GM23248 (cell line): ENCODE data around the gene PSMB10.

Source experiments
- EZH2 ChIP-seq: fragments of 200-600 bp; sonication (generic); IDR thresholded peaks from 2 replicates; pipeline ENCODE4 v1.6.1; 2018; ENCODE audit warnings: antibody characterized with exemption, mild to moderate bottlenecking; ENCODE audit not compliant: insufficient read depth, poor library complexity, severe bottlenecking
- EZH2phosphoT487 ChIP-seq: fragments of 200-600 bp; sonication (generic); IDR thresholded peaks from 2 replicates; pipeline ENCODE4 v1.6.1; 2018; ENCODE audit warnings: antibody characterized with exemption, moderate library complexity, mild to moderate bottlenecking, low read depth; ENCODE audit not compliant: insufficient read depth

DNA sequence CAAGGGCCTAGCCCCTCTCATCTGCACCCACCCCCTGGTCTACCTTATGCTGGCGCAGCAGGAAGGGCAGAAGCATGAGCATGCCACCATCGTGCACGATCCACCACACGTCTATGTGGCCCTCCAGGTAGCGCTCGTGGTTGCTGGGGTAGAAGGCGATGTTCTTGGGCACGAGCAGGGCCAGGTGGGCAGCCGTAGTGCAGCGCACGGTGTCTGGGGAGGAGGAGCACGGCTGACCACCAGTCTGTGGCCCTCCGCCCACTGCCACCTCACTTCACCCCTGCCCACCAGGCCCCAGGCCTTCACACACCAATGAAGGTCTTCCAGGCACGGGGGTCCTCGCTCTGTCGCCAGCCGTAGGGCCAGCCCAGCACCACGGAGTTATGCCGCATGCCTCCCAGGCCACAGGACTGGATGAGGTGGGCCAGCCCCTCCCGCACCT is 9.5 kb upstream of the PSMB10 start:
- TF ChIP-seq EZH2 (no peak), EZH2phosphoT487 (no peak)
